GM23248 (cell line): ENCODE measurements around the gene SIRPG. TPM values are rescaled to one million over a fixed set of nuclear protein-coding genes. Genes with fewer than 3 reads are reported as not detected.

Source experiments
- DNase-seq: peaks from one replicate; pipeline ENCODE4 v3.0.0-alpha.2; 2015
- H2AFZ ChIP-seq: fragments of 200-600 bp; sonication (generic); 2 replicates; pipeline ENCODE4 v1.6.1; 2016; ENCODE audit warnings: antibody characterized with exemption
- H3F3A ChIP-seq: fragments of 200-600 bp; sonication (generic); 2 replicates; pipeline ENCODE4 v1.6.1; 2016; ENCODE audit warnings: mild to moderate bottlenecking, antibody characterized with exemption, mixed run types; ENCODE audit not compliant: insufficient read depth
- H3K27ac ChIP-seq: fragments of 200-600 bp; sonication (generic); 2 replicates; pipeline ENCODE4 v1.5.1; 2016; ENCODE audit warnings: mild to moderate bottlenecking
- H3K27me3 ChIP-seq: fragments of 200-600 bp; sonication (generic); replicated peaks from 2 replicates; pipeline ENCODE4 v1.6.1; 2016; ENCODE audit warnings: mild to moderate bottlenecking; ENCODE audit not compliant: insufficient read depth
- H3K36me3 ChIP-seq: fragments of 200-600 bp; sonication (generic); 2 replicates; pipeline ENCODE4 v1.6.1; 2016; ENCODE audit warnings: low read depth, mild to moderate bottlenecking
- H3K4me1 ChIP-seq: fragments of 200-600 bp; sonication (generic); 2 replicates; pipeline ENCODE4 v1.6.1; 2016; ENCODE audit warnings: mild to moderate bottlenecking; ENCODE audit not compliant: insufficient read depth
- H3K4me2 ChIP-seq: fragments of 200-600 bp; sonication (generic); one replicate; pipeline ENCODE4 v1.6.1; 2016; ENCODE audit warnings: mild to moderate bottlenecking; ENCODE audit not compliant: unreplicated experiment
- H3K4me3 ChIP-seq: fragments of 200-600 bp; sonication (generic); 2 replicates; pipeline ENCODE4 v1.5.1; 2016; ENCODE audit warnings: mild to moderate bottlenecking
- H3K79me2 ChIP-seq: fragments of 200-600 bp; sonication (generic); 2 replicates; pipeline ENCODE4 v1.6.1; 2016; ENCODE audit warnings: mild to moderate bottlenecking; ENCODE audit not compliant: insufficient read depth
- H3K9ac ChIP-seq: fragments of 200-600 bp; sonication (generic); 2 replicates; pipeline ENCODE4 v1.6.1; 2016; ENCODE audit warnings: mild to moderate bottlenecking
- H3K9me2 ChIP-seq: fragments of 200-600 bp; sonication (generic); 2 replicates; pipeline ENCODE4 v1.6.1; 2016; ENCODE audit warnings: mixed run types, mild to moderate bottlenecking, moderate library complexity; ENCODE audit not compliant: insufficient read depth
- H3K9me3 ChIP-seq: fragments of 200-600 bp; sonication (generic); one replicate; pipeline ENCODE4 v1.6.1; 2017; ENCODE audit warnings: low read depth
- H4K20me1 ChIP-seq: fragments of 200-600 bp; sonication (generic); 2 replicates; pipeline ENCODE4 v1.6.0; 2016; ENCODE audit not compliant: insufficient read depth
- EZH2 ChIP-seq: fragments of 200-600 bp; sonication (generic); IDR thresholded peaks from 2 replicates; pipeline ENCODE4 v1.6.1; 2018; ENCODE audit warnings: antibody characterized with exemption, mild to moderate bottlenecking; ENCODE audit not compliant: insufficient read depth, poor library complexity, severe bottlenecking
- EZH2phosphoT487 ChIP-seq: fragments of 200-600 bp; sonication (generic); IDR thresholded peaks from 2 replicates; pipeline ENCODE4 v1.6.1; 2018; ENCODE audit warnings: antibody characterized with exemption, moderate library complexity, mild to moderate bottlenecking, low read depth; ENCODE audit not compliant: insufficient read depth
- WGBS, 2 experiments: methylation state at CpG; one replicate each; pipeline ENCODE4 v1.1.6; 2015 to 2017; ENCODE audit warnings: low lambda C conversion rate in 2 of 2, low coverage in 1 of 2; ENCODE audit errors: missing lambda C conversion rate in 2 of 2; 5-methylcytosine and 5-hydroxymethylcytosine counted together
- in situ Hi-C: fragments of 300-500 bp; cut with MboI; formaldehyde crosslinking; loops from 2 replicates; pipeline ENCODE4 v1.15.0; 2020
- polyA plus RNA-seq: library from polyadenylated mRNA; unstranded; fragments of >200 nt; fragmentation: Nextera tagmentation; extraction: Ambion mirVana; gene quantifications from 2 replicates; pipeline ENCODE4 v1.2.1, GENCODE V29; 2016
- small RNA-seq: library from RNA; depleted of rRNA; stranded (forward); fragments of <200 nt; gene quantifications from one replicate; pipeline ENCODE3, GENCODE V24; 2014; ENCODE audit warnings: low read depth, low replicate concordance
- total RNA-seq: library from RNA; depleted of rRNA; stranded (reverse); fragments of >200 nt; shearing (Covaris generic); gene quantifications from 2 replicates; pipeline ENCODE4 v1.2.3, GENCODE V29; 2014; rRNA removed

SIRPG gene
- total and polyA plus RNA-seq, 2 experiments from 2014 or later = not detected

GRCh38 chr20:1579488-1579887, 78.1 kb downstream of the SIRPG start:
- Histone ChIP-seq H3K27ac (no peak overlapping the region), H3K79me2 (no peaks in the 10 kb centered on the region), H3K27me3 (no peaks in the 10 kb centered on the region), H3K9ac (no peak overlapping the region), H3K4me1 (no peaks in the 10 kb centered on the region), H3K9me3 (no peaks in the 10 kb centered on the region), H2AFZ (no peak overlapping the region), H3F3A (no peaks in the 10 kb centered on the region), H3K36me3 (no peaks in the 10 kb centered on the region), H3K4me3 (no peak overlapping the region), H4K20me1 (no peaks in the 10 kb centered on the region), H3K9me2 (no peaks in the 10 kb centered on the region), H3K4me2 (no peak overlapping the region)
- TF ChIP-seq EZH2phosphoT487 = no peak
- TF ChIP-seq EZH2 = no peak
- 72 to 74% methylated on average over 6 of the region's 6 CpGs for WGBS, 2 experiments
- in situ Hi-C loops = no loop called here
- no peak for DNase-seq

Small RNA genes within 50 kb of the gene (small RNA-seq; reads per million reads assigned to genes)
- gene AL109809.3 (not detected), gene RN7SL561P (not detected)

Other genes with a start within 250 kb of the SIRPG start
- gene NSFL1C, start 190.9 kb downstream of the SIRPG start, total RNA-seq = 22.2 and 32.0 TPM in 2 replicates
- 84.2 and 88.7 TPM in 2 replicates for gene NSFL1C, start 190.9 kb downstream of the SIRPG start, polyA plus RNA-seq
- not detected in 2 replicates for gene SIRPB2, start 166.4 kb downstream of the SIRPG start, total RNA-seq
- not detected in 2 replicates for gene SIRPB2, start 166.4 kb downstream of the SIRPG start, polyA plus RNA-seq
- gene SIRPD, start 100.1 kb downstream of the SIRPG start, total RNA-seq = not detected in 2 replicates
- not detected in 2 replicates for gene SIRPD, start 100.1 kb downstream of the SIRPG start, polyA plus RNA-seq
- gene SIRPB1, start 37.8 kb downstream of the SIRPG start, total RNA-seq = 0.38 and 0.54 TPM in 2 replicates
- gene SIRPB1, start 37.8 kb downstream of the SIRPG start, polyA plus RNA-seq = not detected in 2 replicates
- 73.5 and 93.3 TPM in 2 replicates for gene SIRPA, start 237.6 kb upstream of the SIRPG start, total RNA-seq
- 101 and 102 TPM in 2 replicates for gene SIRPA, start 237.6 kb upstream of the SIRPG start, polyA plus RNA-seq